ENCODE results near the gene ATP11C.

The ATP11C gene

DNA sequence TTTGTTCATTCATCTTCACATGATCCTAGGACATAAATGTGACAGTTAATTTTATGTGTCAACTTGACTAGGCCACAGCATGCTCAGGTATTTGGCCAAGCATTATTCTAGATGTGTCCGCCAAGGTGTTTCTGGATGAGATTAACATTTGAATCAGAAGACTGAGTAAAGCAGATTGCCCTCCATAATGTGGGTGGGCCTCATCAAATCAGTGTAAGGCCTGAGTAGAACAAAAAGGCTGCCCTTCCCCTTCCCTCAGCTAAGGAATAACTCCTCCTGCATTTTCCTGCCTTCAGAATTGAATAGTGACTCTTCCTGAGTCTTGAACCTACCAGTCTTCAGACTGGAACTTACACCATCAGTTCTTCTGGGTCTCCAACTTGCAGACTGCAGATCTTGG lies 18.4 kb downstream of the ATP11C start:
- Histone ChIP-seq H3K27me3 (ENCODE audit: control insufficient read depth, insufficient read depth, low read length) (no peaks in the 10 kb centered on the region), H3K4me1 (ENCODE audit: control insufficient read depth, insufficient read depth, low read length) (no peaks in the 10 kb centered on the region), H3K4me3 (ENCODE audit: low read length) (no peak overlapping the region), H3K9ac (ENCODE audit: low read length) (no peak overlapping the region), H3K27ac (ENCODE audit: low read depth, low read length) (no peak overlapping the region), H3K36me3 (ENCODE audit: control insufficient read depth, insufficient read depth, low read length) (no peaks in the 10 kb centered on the region)

GRCh38 chrX:139909712-139910111 lies 23.1 kb downstream of the ATP11C start:
- Histone ChIP-seq H3K4me3 (ENCODE audit: low read length) (no peak overlapping the region), H3K9ac (ENCODE audit: low read length) (no peak overlapping the region), H3K36me3 (ENCODE audit: control insufficient read depth, insufficient read depth, low read length) (no peaks in the 10 kb centered on the region), H3K27ac (ENCODE audit: low read depth, low read length) (no peak overlapping the region), H3K27me3 (ENCODE audit: control insufficient read depth, insufficient read depth, low read length) (no peaks in the 10 kb centered on the region), H3K4me1 (ENCODE audit: control insufficient read depth, insufficient read depth, low read length) (no peaks in the 10 kb centered on the region)

DNA sequence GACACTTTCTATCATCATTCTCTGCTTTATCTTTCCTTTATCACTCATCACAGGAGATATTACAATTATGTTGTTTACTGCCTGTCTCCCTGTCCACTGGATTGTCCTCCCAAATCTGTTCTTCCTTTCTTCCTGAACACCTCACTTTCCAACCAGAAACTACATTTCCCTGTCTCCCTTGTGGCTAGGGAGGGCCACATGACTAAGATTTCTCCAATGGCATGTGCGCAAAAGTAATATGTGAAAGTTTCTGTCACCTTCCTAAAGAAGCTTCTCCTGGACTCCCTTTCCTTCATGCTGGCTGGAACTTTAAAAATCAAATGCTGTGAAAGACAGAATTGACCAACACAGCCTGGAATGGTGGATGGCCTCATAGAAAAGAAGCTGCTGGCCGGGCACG lies 25.8 kb downstream of the ATP11C start:
- Histone ChIP-seq H3K4me3 (ENCODE audit: low read length) (no peak overlapping the region), H3K27ac (ENCODE audit: low read depth, low read length) (no peak overlapping the region), H3K27me3 (ENCODE audit: control insufficient read depth, insufficient read depth, low read length) (no peaks in the 10 kb centered on the region), H3K4me1 (ENCODE audit: control insufficient read depth, insufficient read depth, low read length) (no peaks in the 10 kb centered on the region), H3K36me3 (ENCODE audit: control insufficient read depth, insufficient read depth, low read length) (no peaks in the 10 kb centered on the region), H3K9ac (ENCODE audit: low read length) (no peak overlapping the region)

DNA sequence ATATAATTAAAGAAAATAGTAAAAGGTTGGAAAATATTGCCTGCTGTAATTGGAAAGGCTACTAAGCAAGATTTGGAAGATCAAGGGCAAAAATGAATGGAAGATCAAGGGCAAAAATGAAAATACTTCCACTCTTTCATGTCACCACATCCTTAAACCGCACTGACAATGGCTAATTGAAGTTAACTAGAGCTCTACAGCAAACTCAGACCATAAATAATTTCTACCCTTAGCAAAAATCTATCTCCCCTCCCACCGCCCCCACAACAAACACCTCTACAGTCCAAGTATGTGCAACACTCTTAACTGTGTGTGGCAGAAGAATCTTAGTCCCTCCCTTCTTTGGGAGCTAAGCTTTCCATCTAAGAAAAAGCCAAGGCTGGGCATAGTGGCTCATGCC lies 27.1 kb downstream of the ATP11C start:
- no peaks in the 10 kb centered on the region for H3K27me3 ChIP-seq (ENCODE audit: control insufficient read depth, insufficient read depth, low read length)
- no peaks in the 10 kb centered on the region for H3K4me1 ChIP-seq (ENCODE audit: control insufficient read depth, insufficient read depth, low read length)

DNA sequence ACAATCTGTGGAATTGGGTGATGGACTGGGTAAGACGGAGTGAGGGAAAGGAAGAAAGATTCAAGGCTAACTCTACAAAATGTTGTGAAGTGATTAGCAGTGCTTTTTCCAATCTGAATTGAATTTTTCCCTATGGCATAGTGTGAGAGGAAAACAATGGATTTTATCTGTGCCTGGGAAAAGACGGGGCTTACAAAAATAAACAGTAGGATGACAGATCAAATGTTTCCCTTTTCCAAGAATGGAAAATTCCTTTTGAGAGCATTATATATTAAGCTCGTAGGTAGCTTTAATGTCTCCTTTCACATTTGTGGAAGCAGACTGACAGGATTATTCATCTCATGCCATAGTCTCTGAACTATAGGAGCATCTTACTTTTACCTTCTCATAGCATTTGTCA lies 27.8 kb downstream of the ATP11C start:
- no peaks in the 10 kb centered on the region for H3K27me3 ChIP-seq (ENCODE audit: control insufficient read depth, insufficient read depth, low read length)
- no peak overlapping the region for H3K9ac ChIP-seq (ENCODE audit: low read length)
- H3K27ac ChIP-seq (ENCODE audit: low read depth, low read length) = no peak overlapping the region
- H3K4me3 ChIP-seq (ENCODE audit: low read length) = no peak overlapping the region
- H3K4me1 ChIP-seq (ENCODE audit: control insufficient read depth, insufficient read depth, low read length) = no peaks in the 10 kb centered on the region
- no peaks in the 10 kb centered on the region for H3K36me3 ChIP-seq (ENCODE audit: control insufficient read depth, insufficient read depth, low read length)

More for the DNA sequence above, 27.1 kb downstream of the ATP11C start:
- Histone ChIP-seq H3K9ac (ENCODE audit: low read length) (no peak overlapping the region), H3K4me3 (ENCODE audit: low read length) (no peak overlapping the region), H3K27ac (ENCODE audit: low read depth, low read length) (no peak overlapping the region), H3K36me3 (ENCODE audit: control insufficient read depth, insufficient read depth, low read length) (no peaks in the 10 kb centered on the region)

DNA sequence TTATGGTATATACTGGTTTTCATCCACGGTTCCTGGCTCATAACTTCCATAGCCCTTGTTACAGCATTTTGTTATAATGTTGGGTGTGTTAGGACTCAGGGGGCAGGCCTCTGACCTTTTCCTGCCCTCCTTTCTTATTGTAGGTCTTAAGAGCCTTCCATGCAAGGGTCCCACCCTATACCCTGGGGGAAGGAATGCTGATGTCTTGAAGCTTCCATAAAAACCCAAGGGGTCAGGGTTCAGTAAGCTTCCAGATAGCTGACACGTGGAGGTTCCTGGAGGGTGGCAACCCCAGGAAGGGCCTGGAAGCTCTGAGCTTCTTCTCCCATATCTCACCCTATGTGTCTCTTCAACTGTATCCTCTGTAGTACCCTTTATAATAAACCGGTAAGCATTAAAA lies 29.6 kb downstream of the ATP11C start:
- H3K27ac ChIP-seq (ENCODE audit: low read depth, low read length) = no peak overlapping the region
- H3K9ac ChIP-seq (ENCODE audit: low read length) = no peak overlapping the region
- no peak overlapping the region for H3K4me3 ChIP-seq (ENCODE audit: low read length)
- no peaks in the 10 kb centered on the region for H3K27me3 ChIP-seq (ENCODE audit: control insufficient read depth, insufficient read depth, low read length)
- no peaks in the 10 kb centered on the region for H3K36me3 ChIP-seq (ENCODE audit: control insufficient read depth, insufficient read depth, low read length)
- no peaks in the 10 kb centered on the region for H3K4me1 ChIP-seq (ENCODE audit: control insufficient read depth, insufficient read depth, low read length)

DNA sequence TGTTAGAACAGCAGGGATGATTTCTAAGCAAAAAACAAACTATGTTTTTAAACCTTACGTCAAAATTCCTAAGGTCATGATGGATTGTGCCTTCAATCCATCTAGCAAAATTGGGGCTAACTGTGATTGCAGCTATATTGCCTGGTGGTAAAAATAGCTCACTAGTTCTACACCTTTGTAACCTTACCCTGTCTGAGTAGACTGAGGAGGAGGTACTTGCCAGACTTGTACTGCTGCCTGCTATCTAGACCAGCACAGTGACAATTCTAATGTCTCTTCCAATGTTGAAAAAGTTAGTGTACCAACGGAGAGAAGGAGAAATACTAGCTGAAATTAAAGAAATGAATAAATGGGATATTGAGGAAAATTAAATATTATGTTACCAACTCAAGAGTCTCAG lies 30.3 kb downstream of the ATP11C start:
- Histone ChIP-seq H3K4me3 (ENCODE audit: low read length) (no peak overlapping the region), H3K27me3 (ENCODE audit: control insufficient read depth, insufficient read depth, low read length) (no peaks in the 10 kb centered on the region), H3K27ac (ENCODE audit: low read depth, low read length) (no peak overlapping the region), H3K4me1 (ENCODE audit: control insufficient read depth, insufficient read depth, low read length) (no peaks in the 10 kb centered on the region), H3K9ac (ENCODE audit: low read length) (no peak overlapping the region), H3K36me3 (ENCODE audit: control insufficient read depth, insufficient read depth, low read length) (no peaks in the 10 kb centered on the region)

GRCh38 chrX:139898334-139898733 lies 34.5 kb downstream of the ATP11C start:
- Histone ChIP-seq H3K9ac (ENCODE audit: low read length) (no peak overlapping the region), H3K27me3 (ENCODE audit: control insufficient read depth, insufficient read depth, low read length) (no peaks in the 10 kb centered on the region), H3K4me3 (ENCODE audit: low read length) (no peak overlapping the region), H3K27ac (ENCODE audit: low read depth, low read length) (no peak overlapping the region), H3K36me3 (ENCODE audit: control insufficient read depth, insufficient read depth, low read length) (no peaks in the 10 kb centered on the region), H3K4me1 (ENCODE audit: control insufficient read depth, insufficient read depth, low read length) (no peaks in the 10 kb centered on the region)

DNA sequence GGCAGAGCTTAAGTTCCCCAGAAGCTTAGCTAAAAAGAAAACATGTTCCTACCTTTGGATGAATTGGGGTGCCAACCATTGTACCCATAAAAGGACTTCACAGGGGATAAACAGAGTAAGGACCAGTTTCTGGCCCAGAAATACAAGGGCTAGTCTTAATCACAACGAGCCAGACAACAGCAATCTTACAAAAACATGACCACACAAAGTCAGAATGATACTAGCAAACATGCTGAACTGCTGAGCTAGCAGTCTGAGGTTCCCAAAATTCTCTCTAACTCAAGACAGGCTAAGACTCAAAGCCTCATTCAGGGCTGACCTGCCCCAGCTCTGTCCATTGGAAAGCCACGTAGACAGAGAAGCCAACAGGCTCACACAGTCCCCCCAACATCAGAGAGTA lies 40.3 kb downstream of the ATP11C start:
- H3K36me3 ChIP-seq (ENCODE audit: control insufficient read depth, insufficient read depth, low read length) = no peaks in the 10 kb centered on the region
- H3K27ac ChIP-seq (ENCODE audit: low read depth, low read length) = no peak overlapping the region
- H3K27me3 ChIP-seq (ENCODE audit: control insufficient read depth, insufficient read depth, low read length) = no peaks in the 10 kb centered on the region
- H3K9ac ChIP-seq (ENCODE audit: low read length) = no peak overlapping the region
- H3K4me3 ChIP-seq (ENCODE audit: low read length) = no peak overlapping the region
- H3K4me1 ChIP-seq (ENCODE audit: control insufficient read depth, insufficient read depth, low read length) = no peaks in the 10 kb centered on the region

GRCh38 chrX:139890991-139891700 lies 41.7 kb downstream of the ATP11C start:
- Histone ChIP-seq H3K4me3 (ENCODE audit: low read length) (no peak overlapping the region), H3K9ac (ENCODE audit: low read length) (no peak overlapping the region), H3K27ac (ENCODE audit: low read depth, low read length) (no peak overlapping the region), H3K27me3 (ENCODE audit: control insufficient read depth, insufficient read depth, low read length) (no peaks in the 10 kb centered on the region), H3K36me3 (ENCODE audit: control insufficient read depth, insufficient read depth, low read length) (no peaks in the 10 kb centered on the region), H3K4me1 (ENCODE audit: control insufficient read depth, insufficient read depth, low read length) (no peaks in the 10 kb centered on the region)

DNA sequence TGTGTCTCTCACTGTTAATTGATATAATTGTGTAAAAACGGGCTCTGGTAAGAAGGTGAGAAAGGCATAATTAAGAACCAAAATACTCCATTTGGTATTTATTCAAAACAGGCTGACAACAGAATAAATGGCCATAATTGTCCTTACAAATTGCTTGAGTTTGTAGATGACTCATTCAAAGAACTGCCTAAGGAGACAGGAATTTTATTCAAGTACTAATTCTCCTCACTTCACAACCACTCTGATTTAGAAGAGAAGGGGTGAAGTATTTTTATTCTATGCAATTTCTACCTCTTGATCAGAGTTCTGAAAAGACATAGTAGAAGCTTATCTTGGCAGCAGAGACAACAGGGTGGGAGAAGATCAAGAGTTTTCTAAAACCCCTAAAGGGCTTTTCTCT lies 43.1 kb downstream of the ATP11C start:
- H3K27ac ChIP-seq (ENCODE audit: low read depth, low read length) = no peak overlapping the region
- no peaks in the 10 kb centered on the region for H3K36me3 ChIP-seq (ENCODE audit: control insufficient read depth, insufficient read depth, low read length)
- H3K4me3 ChIP-seq (ENCODE audit: low read length) = no peak overlapping the region
- no peaks in the 10 kb centered on the region for H3K27me3 ChIP-seq (ENCODE audit: control insufficient read depth, insufficient read depth, low read length)
- H3K9ac ChIP-seq (ENCODE audit: low read length) = no peak overlapping the region
- no peaks in the 10 kb centered on the region for H3K4me1 ChIP-seq (ENCODE audit: control insufficient read depth, insufficient read depth, low read length)

- Histone ChIP-seq H3K27me3 (ENCODE audit: control insufficient read depth, insufficient read depth, low read length) (no peaks in the 10 kb centered on the region), H3K9ac (ENCODE audit: low read length) (no peak overlapping the region), H3K4me3 (ENCODE audit: low read length) (no peak overlapping the region), H3K36me3 (ENCODE audit: control insufficient read depth, insufficient read depth, low read length) (no peaks in the 10 kb centered on the region), H3K4me1 (ENCODE audit: control insufficient read depth, insufficient read depth, low read length) (no peaks in the 10 kb centered on the region), H3K27ac (ENCODE audit: low read depth, low read length) (no peak overlapping the region)
Measured at GRCh38 chrX:139883984-139884383, 48.9 kb downstream of the ATP11C start.

GRCh38 chrX:139882299-139882698 lies 50.6 kb downstream of the ATP11C start:
- Histone ChIP-seq H3K9ac (ENCODE audit: low read length) (no peak overlapping the region), H3K4me1 (ENCODE audit: control insufficient read depth, insufficient read depth, low read length) (no peaks in the 10 kb centered on the region), H3K36me3 (ENCODE audit: control insufficient read depth, insufficient read depth, low read length) (no peaks in the 10 kb centered on the region), H3K4me3 (ENCODE audit: low read length) (no peak overlapping the region), H3K27ac (ENCODE audit: low read depth, low read length) (no peak overlapping the region), H3K27me3 (ENCODE audit: control insufficient read depth, insufficient read depth, low read length) (peaks cover 2% of the 10 kb centered on the region)
